ENCODE results near the gene SCUBE1. TPM values are rescaled to one million over a fixed set of nuclear protein-coding genes. Genes with fewer than 3 reads are reported as not detected.

The SCUBE1 gene
- total RNA-seq, 1 donor from 2014 or later = 16.6 TPM

GRCh38 chr22:43160497-43161126 is 182.6 kb downstream of the SCUBE1 start:
- peaks cover 32% of the 10 kb centered on the region for H3K36me3 ChIP-seq
- peaks cover 30% of the 10 kb centered on the region for H3K4me1 ChIP-seq
- intact Hi-C loops (cut with DNase I) = no loop called here
- H3K27me3 ChIP-seq (ENCODE audit: low read depth) = no peaks in the 10 kb centered on the region
- DNase-seq = no peak
- ATAC-seq = no peak
- H3K4me3 ChIP-seq = no peak overlapping the region
- no peak overlapping the region for H3K27ac ChIP-seq
- TF ChIP-seq CTCF (IDR thresholded peaks at IDR 0.05) = no peak
- no peaks in the 10 kb centered on the region for H3K9me3 ChIP-seq

GRCh38 chr22:43159484-43160178 is 183.5 kb downstream of the SCUBE1 start:
- peaks cover 32% of the 10 kb centered on the region for H3K36me3 ChIP-seq
- intact Hi-C loops (cut with DNase I) = no loop called here
- no peak for DNase-seq
- peak; percentile 15 to 40 for ATAC-seq
- H3K9me3 ChIP-seq = no peaks in the 10 kb centered on the region
- no peak overlapping the region for H3K4me3 ChIP-seq
- no peak overlapping the region for H3K27ac ChIP-seq
- H3K27me3 ChIP-seq (ENCODE audit: low read depth) = no peaks in the 10 kb centered on the region
- peak; percentile 39 for TF ChIP-seq CTCF (IDR thresholded peaks at IDR 0.05)
- peaks cover 34% of the 10 kb centered on the region for H3K4me1 ChIP-seq

- Histone ChIP-seq H3K27ac (no peak overlapping the region), H3K9me3 (no peaks in the 10 kb centered on the region), H3K4me1 (peaks cover 31% of the 10 kb centered on the region), H3K27me3 (ENCODE audit: low read depth) (no peaks in the 10 kb centered on the region), H3K4me3 (no peak overlapping the region), H3K36me3 (peaks cover 32% of the 10 kb centered on the region)
- no peak for ATAC-seq
- DNase-seq = no peak
- intact Hi-C loops (cut with DNase I) = no loop called here
- TF ChIP-seq CTCF (IDR thresholded peaks at IDR 0.05) = no peak
Measured at GRCh38 chr22:43158778-43159483, 184.2 kb downstream of the SCUBE1 start.

- Histone ChIP-seq H3K4me1 (peaks cover 26% of the 10 kb centered on the region), H3K27ac (no peak overlapping the region)
- intact Hi-C loops (cut with DNase I) = no loop called here
Measured at GRCh38 chr22:43157874-43158546, 185.2 kb downstream of the SCUBE1 start.

More at GRCh38 chr22:43157874-43158546, 185.2 kb downstream of the SCUBE1 start:
- no peaks in the 10 kb centered on the region for H3K27me3 ChIP-seq (ENCODE audit: low read depth)
- peaks cover 27% of the 10 kb centered on the region for H3K36me3 ChIP-seq
- no peak for ATAC-seq
- H3K4me3 ChIP-seq = no peak overlapping the region
- no peak for DNase-seq
- H3K9me3 ChIP-seq = no peaks in the 10 kb centered on the region
- TF ChIP-seq CTCF (IDR thresholded peaks at IDR 0.05) = no peak
